GM12878 (cell line): ENCODE data around the gene CDKL1. TPM values are rescaled to one million over a fixed set of nuclear protein-coding genes. Genes with fewer than 3 reads are reported as not detected.

Source experiments
- ATAC-seq: fragments of 200-7000 bp; cut with Tn5 transposase; 3 replicates; pipeline ENCODE4 v1.9.1; 2020; ENCODE audit warnings: mild to moderate bottlenecking, moderate library complexity
- BruUV-seq: library from RNA; stranded (reverse); fragments of 400-500 nt; replicated peaks from 2 replicates; lab custom pipeline; 2021; lab: Mats Ljungman, UMichigan
- CTCF ChIA-PET: fragments of 300-600 bp; sonication (Branson Sonifier 250); formaldehyde crosslinking; extraction: SDS; loops from one replicate; lab custom pipeline; 2021; ENCODE audit warnings: inconsistent platforms; lab: Yijun Ruan, JAX
- POLR2A ChIA-PET: fragments of 350-600 bp; formaldehyde crosslinking; extraction: SDS; loops from one replicate; lab custom pipeline; 2021; ENCODE audit warnings: inconsistent platforms; lab: Charles Lee
- RAD21 ChIA-PET: fragments of 300-600 bp; sonication (Branson Sonifier 250); formaldehyde crosslinking; loops from one replicate; lab custom pipeline; 2023; ENCODE audit warnings: antibody characterized with exemption; ENCODE audit not compliant: unreplicated experiment; lab: Charles Lee
- SMC1A ChIA-PET: fragments of 300-600 bp; sonication (Branson Sonifier 250); formaldehyde crosslinking; loops from one replicate; lab custom pipeline; 2023; ENCODE audit not compliant: unreplicated experiment, uncharacterized antibody; lab: Charles Lee
- DNase-seq: peaks from one replicate; pipeline ENCODE4 v3.0.0-alpha.2; 2011; ENCODE audit warnings: low read depth, low spot score
- FAIRE-seq: peaks from 3 replicates; lab custom pipeline; 2011; peaks lifted over from hg19 to GRCh38; lab: Jason Lieb, UNC
- H2AFZ ChIP-seq: 2 replicates; pipeline ENCODE4 v1.6.0; 2011; ENCODE audit warnings: low read depth, low read length, control low read depth; ENCODE audit not compliant: control insufficient read depth
- H3K27ac ChIP-seq: 2 replicates; pipeline ENCODE4 v1.5.1; 2011; ENCODE audit warnings: control low read depth; ENCODE audit not compliant: control insufficient read depth, insufficient read depth
- H3K27me3 ChIP-seq, 2 experiments: replicated peaks in 1 of 2; 2 replicates each; pipeline versions ENCODE4 v1.6.0 to v1.6.1; 2011; ENCODE audit warnings: low read length in 1 of 2; ENCODE audit not compliant: control insufficient read depth in 2 of 2, insufficient read depth in 2 of 2
- H3K36me3 ChIP-seq, 2 experiments: 2 replicates each; pipeline ENCODE4 v1.5.1; 2011; ENCODE audit warnings: low read length in 1 of 2; ENCODE audit not compliant: control insufficient read depth in 2 of 2, insufficient read depth in 2 of 2
- H3K4me1 ChIP-seq: 2 replicates; pipeline ENCODE4 v1.6.1; 2011; ENCODE audit warnings: mild to moderate bottlenecking, low read length, moderate library complexity, mixed read lengths; ENCODE audit not compliant: control insufficient read depth, insufficient read depth
- H3K4me2 ChIP-seq: 2 replicates; pipeline ENCODE4 v1.6.0; 2011; ENCODE audit warnings: control low read depth; ENCODE audit not compliant: control insufficient read depth, insufficient read depth
- H3K4me3 ChIP-seq: fragments of 200-600 bp; sonication (generic); 2 replicates; pipeline ENCODE4 v1.5.1; 2016
- H3K79me2 ChIP-seq: 2 replicates; pipeline ENCODE4 v1.6.0; 2011; ENCODE audit warnings: low read length; ENCODE audit not compliant: control insufficient read depth, insufficient read depth
- H3K9ac ChIP-seq: 2 replicates; pipeline ENCODE4 v1.8.0; 2011; ENCODE audit warnings: low read length, control low read depth, mixed read lengths; ENCODE audit not compliant: control insufficient read depth, insufficient read depth
- H3K9me3 ChIP-seq: replicated peaks from 3 replicates; pipeline ENCODE4 v1.5.1; 2011; ENCODE audit warnings: mild to moderate bottlenecking, low read length; ENCODE audit not compliant: control insufficient read depth, insufficient read depth
- H4K20me1 ChIP-seq: 2 replicates; pipeline ENCODE4 v1.6.0; 2011; ENCODE audit not compliant: control insufficient read depth, insufficient read depth
- BCL3 ChIP-seq: IDR thresholded peaks from 2 replicates; pipeline ENCODE4 v1.6.1; 2011; ENCODE audit warnings: borderline replicate concordance, low read depth, mild to moderate bottlenecking, moderate library complexity, low read length; ENCODE audit not compliant: insufficient read depth, poor library complexity, severe bottlenecking
- MEF2B ChIP-seq: fragments of 450-650 bp; IDR thresholded peaks from 2 replicates; pipeline ENCODE4 v1.6.1; 2018; ENCODE audit warnings: mild to moderate bottlenecking, moderate library complexity; ENCODE audit not compliant: partially characterized antibody, poor library complexity, severe bottlenecking
- MYC ChIP-seq: IDR thresholded peaks from 2 replicates; pipeline ENCODE4 v1.6.1; 2011; ENCODE audit warnings: mild to moderate bottlenecking, low read length, moderate library complexity, inconsistent platforms; ENCODE audit not compliant: insufficient read depth, insufficient replicate concordance, insufficient read length, severe bottlenecking
- NFIC ChIP-seq: IDR thresholded peaks from 2 replicates; pipeline ENCODE4 v1.6.1; 2012; ENCODE audit warnings: low read depth, mild to moderate bottlenecking, inconsistent platforms, low read length, moderate library complexity
- NRF1 ChIP-seq: conservative IDR thresholded peaks from 2 replicates; pipeline ENCODE4 v1.6.1; 2011; ENCODE audit warnings: mild to moderate bottlenecking, low read depth, low read length, improper control_type of control experiment
- RBBP5 ChIP-seq: fragments of 200-600 bp; sonication (generic); conservative IDR thresholded peaks from 2 replicates; pipeline ENCODE4 v1.6.1; 2016
- SREBF1 ChIP-seq: IDR thresholded peaks from 2 replicates; pipeline ENCODE4 v1.6.1; 2012; ENCODE audit warnings: mild to moderate bottlenecking, low read length
- SUZ12 ChIP-seq: fragments of 200-600 bp; sonication (generic); IDR thresholded peaks from one replicate; pipeline ENCODE4 v1.6.1; 2018; ENCODE audit warnings: antibody characterized with exemption, mild to moderate bottlenecking; ENCODE audit not compliant: unreplicated experiment
- TAF1 ChIP-seq: IDR thresholded peaks from 2 replicates; pipeline ENCODE4 v1.6.1; 2011; ENCODE audit warnings: mild to moderate bottlenecking, low read depth, low read length, borderline replicate concordance
- WGBS: methylation state at CpG from one replicate; pipeline ENCODE4 v1.1.6; 2016; ENCODE audit warnings: low lambda C conversion rate; ENCODE audit not compliant: insufficient replicate concordance, insufficient coverage; ENCODE audit errors: missing lambda C conversion rate; 5-methylcytosine and 5-hydroxymethylcytosine counted together
- in situ Hi-C: fragments of 300-500 bp; cut with MboI; formaldehyde crosslinking; loops from 9 replicates; pipeline ENCODE4 v1.14.3; 2018; ENCODE audit warnings: mixed read lengths
- intact Hi-C: fragments of 100-400 bp; cut with micrococcal nuclease; formaldehyde crosslinking; loops from one replicate; pipeline ENCODE4 v1.14.2; 2022; ENCODE audit not compliant: unreplicated experiment
- polyA plus RNA-seq, 11 experiments: library from polyadenylated mRNA; depleted of rRNA in 4 of 11; unstranded in 6 of 11; stranded (reverse) in 5 of 11; fragments of >200 nt; fragmentation: Nextera tagmentation in 4 of 11; fragmentation: Illumina TruSeq in 1 of 11; extraction: Ambion mirVana in 4 of 11; extraction: Trizol in 1 of 11; gene quantifications; 1 replicate in 1 of 11; 2 replicates in 10 of 11; pipeline versions ENCODE4 v1.2.1 to v1.2.3, GENCODE V29; 2011 to 2016; ENCODE audit warnings: inconsistent platforms in 2 of 11, missing spikeins in 2 of 11, low read depth in 1 of 11
- total RNA-seq, 4 experiments: library from RNA; depleted of rRNA in 3 of 4; stranded (reverse); fragments of >200 nt in 3 of 4; fragmentation: Illumina TruSeq in 1 of 4; extraction: Trizol in 1 of 4; gene quantifications; 2 replicates each; pipeline versions ENCODE4 v1.2.1 to v1.2.3, GENCODE V29; 2013 to 2021
- TF ChIP-seq, protein P1 (sequence below): fragments of 450-650 bp; IDR thresholded peaks from 2 replicates; pipeline ENCODE4 v1.6.1; 2017; ENCODE audit warnings: mild to moderate bottlenecking, moderate library complexity
- TF ChIP-seq, protein P2 (sequence below): fragments of 450-650 bp; formaldehyde crosslinking; IDR thresholded peaks from 2 replicates; pipeline ENCODE4 v1.4.0; 2022; ENCODE audit warnings: mild to moderate bottlenecking, moderate library complexity

CDKL1 gene
- total and polyA plus RNA-seq, 10 of the 15 experiments (the other 5 are each of a cell fraction or from before 2014, with no cell fraction given): 9.0 to 19.0 (median 11.1) TPM

DNA sequence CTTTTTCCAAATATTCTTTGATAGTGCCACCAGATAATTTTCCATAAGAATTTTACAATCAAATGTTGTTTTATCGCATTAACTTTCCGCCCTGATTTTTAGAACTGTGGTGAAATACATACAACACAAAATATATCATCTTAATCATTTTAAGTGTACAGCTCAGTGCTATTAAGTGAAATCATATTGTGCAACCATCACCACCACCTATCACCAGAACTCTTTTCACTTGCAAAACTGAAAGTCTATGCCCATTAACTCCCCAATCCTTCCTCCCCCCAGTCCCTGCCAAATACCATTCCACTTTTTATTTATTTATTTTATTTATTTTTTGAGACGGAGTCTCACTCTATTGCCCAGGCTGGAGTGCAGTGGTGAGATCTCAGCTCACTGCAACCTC is 36.6 kb downstream of the CDKL1 start (continued):
- no peak for TF ChIP-seq MEF2B
- TF ChIP-seq, protein P1, sequence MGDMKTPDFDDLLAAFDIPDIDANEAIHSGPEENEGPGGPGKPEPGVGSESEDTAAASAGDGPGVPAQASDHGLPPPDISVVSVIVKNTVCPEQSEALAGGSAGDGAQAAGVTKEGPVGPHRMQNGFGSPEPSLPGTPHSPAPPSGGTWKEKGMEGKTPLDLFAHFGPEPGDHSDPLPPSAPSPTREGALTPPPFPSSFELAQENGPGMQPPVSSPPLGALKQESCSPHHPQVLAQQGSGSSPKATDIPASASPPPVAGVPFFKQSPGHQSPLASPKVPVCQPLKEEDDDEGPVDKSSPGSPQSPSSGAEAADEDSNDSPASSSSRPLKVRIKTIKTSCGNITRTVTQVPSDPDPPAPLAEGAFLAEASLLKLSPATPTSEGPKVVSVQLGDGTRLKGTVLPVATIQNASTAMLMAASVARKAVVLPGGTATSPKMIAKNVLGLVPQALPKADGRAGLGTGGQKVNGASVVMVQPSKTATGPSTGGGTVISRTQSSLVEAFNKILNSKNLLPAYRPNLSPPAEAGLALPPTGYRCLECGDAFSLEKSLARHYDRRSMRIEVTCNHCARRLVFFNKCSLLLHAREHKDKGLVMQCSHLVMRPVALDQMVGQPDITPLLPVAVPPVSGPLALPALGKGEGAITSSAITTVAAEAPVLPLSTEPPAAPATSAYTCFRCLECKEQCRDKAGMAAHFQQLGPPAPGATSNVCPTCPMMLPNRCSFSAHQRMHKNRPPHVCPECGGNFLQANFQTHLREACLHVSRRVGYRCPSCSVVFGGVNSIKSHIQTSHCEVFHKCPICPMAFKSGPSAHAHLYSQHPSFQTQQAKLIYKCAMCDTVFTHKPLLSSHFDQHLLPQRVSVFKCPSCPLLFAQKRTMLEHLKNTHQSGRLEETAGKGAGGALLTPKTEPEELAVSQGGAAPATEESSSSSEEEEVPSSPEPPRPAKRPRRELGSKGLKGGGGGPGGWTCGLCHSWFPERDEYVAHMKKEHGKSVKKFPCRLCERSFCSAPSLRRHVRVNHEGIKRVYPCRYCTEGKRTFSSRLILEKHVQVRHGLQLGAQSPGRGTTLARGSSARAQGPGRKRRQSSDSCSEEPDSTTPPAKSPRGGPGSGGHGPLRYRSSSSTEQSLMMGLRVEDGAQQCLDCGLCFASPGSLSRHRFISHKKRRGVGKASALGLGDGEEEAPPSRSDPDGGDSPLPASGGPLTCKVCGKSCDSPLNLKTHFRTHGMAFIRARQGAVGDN: no peak
- TF ChIP-seq NFIC: no peak

DNA sequence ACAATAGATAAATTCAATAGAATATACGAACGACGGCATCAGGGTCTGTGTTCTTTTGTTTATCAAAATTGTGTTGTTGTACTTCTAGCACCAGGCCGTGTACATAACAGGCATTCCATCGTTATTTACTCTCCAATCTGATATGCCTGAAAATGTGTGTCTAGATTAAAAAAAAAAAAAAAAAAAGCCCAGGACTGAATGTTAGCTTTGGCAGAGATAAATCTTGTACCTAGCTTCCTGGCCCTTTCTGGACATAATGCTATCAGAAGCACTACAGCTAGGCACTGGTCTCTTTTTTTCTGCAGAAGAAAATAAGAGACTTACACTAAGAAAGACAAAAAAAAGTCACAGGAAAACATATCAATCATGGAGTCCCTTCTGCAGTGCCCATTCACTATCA is 37.0 kb downstream of the CDKL1 start:
- SMC1A ChIA-PET: interaction anchor here (0.9 to 1.6 kb wide), 3 partner anchors 14 to 31 kb away, joined by 3 to 10 read pairs (median 4); no protein-coding TSS in a partner anchor
- Histone ChIP-seq H3K27ac (no peak overlapping the region), H3K9ac (no peak overlapping the region), H2AFZ (no peak overlapping the region), H3K4me2 (no peak overlapping the region), H3K4me1 (peaks cover 11% of the 10 kb centered on the region), H4K20me1 (no peaks in the 10 kb centered on the region), H3K4me3 (no peak overlapping the region), H3K27me3 (no peaks in the 10 kb centered on the region), H3K36me3 (peaks cover 0 to 4% of the 10 kb centered on the region in 2 experiments; a peak in 2 of 4 replicates), H3K79me2 (peaks cover 4% of the 10 kb centered on the region), H3K9me3 (no peaks in the 10 kb centered on the region; the same call in 2 of the 3 replicates)
- RAD21 ChIA-PET: interaction anchor here (0.6 to 1.5 kb wide), 3 partner anchors 15 to 457 kb away, joined by 3 to 6 read pairs (median 3); no protein-coding TSS in a partner anchor
- POLR2A ChIA-PET: interaction anchor here (0.5 to 0.6 kb wide), 2 partner anchors 124 to 463 kb away, joined by 3 read pairs; no protein-coding TSS in a partner anchor
- ATAC-seq: no peak
- no TSS peak for BruUV-seq
- in situ Hi-C loops (no loop called here), intact Hi-C loops (no loop called here)
- no peak for DNase-seq
- FAIRE-seq: no peak
- CTCF ChIA-PET: interaction anchor here (0.7 to 0.9 kb wide), 3 partner anchors 11 to 17 kb away, joined by 3 to 5 read pairs (median 3); no protein-coding TSS in a partner anchor
- 98% methylated on average over 5 of the region's 5 CpGs for WGBS
- TF ChIP-seq MYC (no peak), TAF1 (no peak), SUZ12 (no peak), BCL3 (no peak), RBBP5 (no peak), NRF1 (no peak), SREBF1 (no peak)
- TF ChIP-seq, protein P2, sequence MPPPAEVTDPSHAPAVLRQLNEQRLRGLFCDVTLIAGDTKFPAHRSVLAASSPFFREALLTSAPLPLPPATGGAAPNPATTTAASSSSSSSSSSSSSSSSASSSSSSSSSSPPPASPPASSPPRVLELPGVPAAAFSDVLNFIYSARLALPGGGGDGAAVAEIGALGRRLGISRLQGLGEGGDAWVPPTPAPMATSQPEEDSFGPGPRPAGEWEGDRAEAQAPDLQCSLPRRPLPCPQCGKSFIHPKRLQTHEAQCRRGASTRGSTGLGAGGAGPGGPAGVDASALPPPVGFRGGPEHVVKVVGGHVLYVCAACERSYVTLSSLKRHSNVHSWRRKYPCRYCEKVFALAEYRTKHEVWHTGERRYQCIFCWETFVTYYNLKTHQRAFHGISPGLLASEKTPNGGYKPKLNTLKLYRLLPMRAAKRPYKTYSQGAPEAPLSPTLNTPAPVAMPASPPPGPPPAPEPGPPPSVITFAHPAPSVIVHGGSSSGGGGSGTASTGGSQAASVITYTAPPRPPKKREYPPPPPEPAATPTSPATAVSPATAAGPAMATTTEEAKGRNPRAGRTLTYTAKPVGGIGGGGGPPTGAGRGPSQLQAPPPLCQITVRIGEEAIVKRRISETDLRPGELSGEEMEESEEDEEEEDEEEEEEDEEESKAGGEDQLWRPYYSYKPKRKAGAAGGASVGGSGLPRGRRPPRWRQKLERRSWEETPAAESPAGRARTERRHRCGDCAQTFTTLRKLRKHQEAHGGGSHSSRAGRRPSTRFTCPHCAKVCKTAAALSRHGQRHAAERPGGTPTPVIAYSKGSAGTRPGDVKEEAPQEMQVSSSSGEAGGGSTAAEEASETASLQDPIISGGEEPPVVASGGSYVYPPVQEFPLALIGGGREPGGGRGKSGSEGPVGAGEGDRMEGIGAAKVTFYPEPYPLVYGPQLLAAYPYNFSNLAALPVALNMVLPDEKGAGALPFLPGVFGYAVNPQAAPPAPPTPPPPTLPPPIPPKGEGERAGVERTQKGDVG: no peak
